IMR-90 (cell line): ENCODE measurements around the gene WDR49.

Experiments
- BHLHE40 ChIP-seq: fragments of 150-350 bp; IDR thresholded peaks from 2 replicates; pipeline ENCODE4 v1.6.1; 2016; ENCODE audit warnings: mild to moderate bottlenecking, low read depth, low read length
- CEBPB ChIP-seq: IDR thresholded peaks from 2 replicates; pipeline ENCODE4 v1.6.1; 2012; ENCODE audit warnings: low read depth, low read length, improper control_type of control experiment
- CHD1 ChIP-seq: IDR thresholded peaks from 2 replicates; pipeline ENCODE4 v1.6.1; 2012; ENCODE audit warnings: low read depth, low read length, improper control_type of control experiment
- FOS ChIP-seq: fragments of 150-350 bp; IDR thresholded peaks from 2 replicates; pipeline ENCODE4 v1.6.1; 2016; ENCODE audit warnings: low read depth, low read length
- NFE2L2 ChIP-seq: fragments of 150-350 bp; IDR thresholded peaks from 2 replicates; pipeline ENCODE4 v1.6.1; 2016; ENCODE audit warnings: low read depth, mild to moderate bottlenecking, low read length
- POLR2A ChIP-seq: IDR thresholded peaks from 2 replicates; pipeline ENCODE4 v1.6.1; 2012; ENCODE audit warnings: mild to moderate bottlenecking, low read depth, low read length
- RCOR1 ChIP-seq: IDR thresholded peaks from 2 replicates; pipeline ENCODE4 v1.6.1; 2012; ENCODE audit warnings: mild to moderate bottlenecking, low read length, improper control_type of control experiment; ENCODE audit not compliant: insufficient replicate concordance
- RFX5 ChIP-seq: IDR thresholded peaks from 2 replicates; pipeline ENCODE4 v1.8.0; 2012; ENCODE audit warnings: low read depth, mild to moderate bottlenecking, low read length, moderate library complexity
- SMC3 ChIP-seq: fragments of 150-350 bp; IDR thresholded peaks from 2 replicates; pipeline ENCODE4 v1.6.1; 2016; ENCODE audit warnings: low read depth, mild to moderate bottlenecking, antibody characterized with exemption, low read length, moderate library complexity
- TF ChIP-seq, protein P1 (sequence below): conservative IDR thresholded peaks from 2 replicates; pipeline ENCODE4 v1.5.1; 2012; ENCODE audit warnings: mild to moderate bottlenecking, low read depth, low read length, improper control_type of control experiment
- TF ChIP-seq, protein P2 (sequence below): fragments of 150-350 bp; IDR thresholded peaks from 2 replicates; pipeline ENCODE4 v1.6.1; 2016; ENCODE audit warnings: low read depth, mild to moderate bottlenecking, low read length, moderate library complexity, borderline replicate concordance
- TF ChIP-seq, protein P3 (sequence below): fragments of 150-350 bp; IDR thresholded peaks from 2 replicates; pipeline ENCODE4 v1.6.1; 2017; ENCODE audit warnings: mild to moderate bottlenecking, antibody characterized with exemption, low read length, low read depth

DNA sequence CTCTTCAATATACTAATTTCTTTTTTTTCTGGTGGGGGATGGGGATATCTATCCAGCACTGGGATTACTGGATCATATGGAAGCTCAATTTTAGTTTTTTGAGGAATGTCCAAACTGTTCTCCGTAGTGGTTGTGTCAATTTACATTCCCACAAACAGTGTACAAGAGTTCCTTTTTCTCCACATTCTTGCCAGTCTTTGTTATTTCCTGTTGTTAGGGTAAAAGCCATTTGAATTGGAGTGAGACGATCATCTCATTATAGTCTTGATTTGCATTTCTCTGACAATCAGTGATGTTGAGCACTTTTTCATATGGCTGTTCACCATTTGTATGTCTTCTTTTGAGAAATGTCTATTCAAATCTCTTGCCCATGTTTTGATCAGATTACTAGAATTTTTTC lies 12.8 kb upstream of the WDR49 start:
- TF ChIP-seq, protein P1, sequence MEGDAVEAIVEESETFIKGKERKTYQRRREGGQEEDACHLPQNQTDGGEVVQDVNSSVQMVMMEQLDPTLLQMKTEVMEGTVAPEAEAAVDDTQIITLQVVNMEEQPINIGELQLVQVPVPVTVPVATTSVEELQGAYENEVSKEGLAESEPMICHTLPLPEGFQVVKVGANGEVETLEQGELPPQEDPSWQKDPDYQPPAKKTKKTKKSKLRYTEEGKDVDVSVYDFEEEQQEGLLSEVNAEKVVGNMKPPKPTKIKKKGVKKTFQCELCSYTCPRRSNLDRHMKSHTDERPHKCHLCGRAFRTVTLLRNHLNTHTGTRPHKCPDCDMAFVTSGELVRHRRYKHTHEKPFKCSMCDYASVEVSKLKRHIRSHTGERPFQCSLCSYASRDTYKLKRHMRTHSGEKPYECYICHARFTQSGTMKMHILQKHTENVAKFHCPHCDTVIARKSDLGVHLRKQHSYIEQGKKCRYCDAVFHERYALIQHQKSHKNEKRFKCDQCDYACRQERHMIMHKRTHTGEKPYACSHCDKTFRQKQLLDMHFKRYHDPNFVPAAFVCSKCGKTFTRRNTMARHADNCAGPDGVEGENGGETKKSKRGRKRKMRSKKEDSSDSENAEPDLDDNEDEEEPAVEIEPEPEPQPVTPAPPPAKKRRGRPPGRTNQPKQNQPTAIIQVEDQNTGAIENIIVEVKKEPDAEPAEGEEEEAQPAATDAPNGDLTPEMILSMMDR, result no peak
- TF ChIP-seq POLR2A (no peak), RCOR1 (no peak), BHLHE40 (no peak), CHD1 (no peak), CEBPB (no peak), SMC3 (no peak), FOS (no peak), RFX5 (no peak), NFE2L2 (no peak)
- TF ChIP-seq, protein P2, sequence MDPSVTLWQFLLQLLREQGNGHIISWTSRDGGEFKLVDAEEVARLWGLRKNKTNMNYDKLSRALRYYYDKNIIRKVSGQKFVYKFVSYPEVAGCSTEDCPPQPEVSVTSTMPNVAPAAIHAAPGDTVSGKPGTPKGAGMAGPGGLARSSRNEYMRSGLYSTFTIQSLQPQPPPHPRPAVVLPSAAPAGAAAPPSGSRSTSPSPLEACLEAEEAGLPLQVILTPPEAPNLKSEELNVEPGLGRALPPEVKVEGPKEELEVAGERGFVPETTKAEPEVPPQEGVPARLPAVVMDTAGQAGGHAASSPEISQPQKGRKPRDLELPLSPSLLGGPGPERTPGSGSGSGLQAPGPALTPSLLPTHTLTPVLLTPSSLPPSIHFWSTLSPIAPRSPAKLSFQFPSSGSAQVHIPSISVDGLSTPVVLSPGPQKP, result no peak
- TF ChIP-seq, protein P3, sequence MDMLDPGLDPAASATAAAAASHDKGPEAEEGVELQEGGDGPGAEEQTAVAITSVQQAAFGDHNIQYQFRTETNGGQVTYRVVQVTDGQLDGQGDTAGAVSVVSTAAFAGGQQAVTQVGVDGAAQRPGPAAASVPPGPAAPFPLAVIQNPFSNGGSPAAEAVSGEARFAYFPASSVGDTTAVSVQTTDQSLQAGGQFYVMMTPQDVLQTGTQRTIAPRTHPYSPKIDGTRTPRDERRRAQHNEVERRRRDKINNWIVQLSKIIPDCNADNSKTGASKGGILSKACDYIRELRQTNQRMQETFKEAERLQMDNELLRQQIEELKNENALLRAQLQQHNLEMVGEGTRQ, result no peak
